ENCODE data around the gene CERS5.

CERS5 gene, protein sequence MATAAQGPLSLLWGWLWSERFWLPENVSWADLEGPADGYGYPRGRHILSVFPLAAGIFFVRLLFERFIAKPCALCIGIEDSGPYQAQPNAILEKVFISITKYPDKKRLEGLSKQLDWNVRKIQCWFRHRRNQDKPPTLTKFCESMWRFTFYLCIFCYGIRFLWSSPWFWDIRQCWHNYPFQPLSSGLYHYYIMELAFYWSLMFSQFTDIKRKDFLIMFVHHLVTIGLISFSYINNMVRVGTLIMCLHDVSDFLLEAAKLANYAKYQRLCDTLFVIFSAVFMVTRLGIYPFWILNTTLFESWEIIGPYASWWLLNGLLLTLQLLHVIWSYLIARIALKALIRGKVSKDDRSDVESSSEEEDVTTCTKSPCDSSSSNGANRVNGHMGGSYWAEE

DNA sequence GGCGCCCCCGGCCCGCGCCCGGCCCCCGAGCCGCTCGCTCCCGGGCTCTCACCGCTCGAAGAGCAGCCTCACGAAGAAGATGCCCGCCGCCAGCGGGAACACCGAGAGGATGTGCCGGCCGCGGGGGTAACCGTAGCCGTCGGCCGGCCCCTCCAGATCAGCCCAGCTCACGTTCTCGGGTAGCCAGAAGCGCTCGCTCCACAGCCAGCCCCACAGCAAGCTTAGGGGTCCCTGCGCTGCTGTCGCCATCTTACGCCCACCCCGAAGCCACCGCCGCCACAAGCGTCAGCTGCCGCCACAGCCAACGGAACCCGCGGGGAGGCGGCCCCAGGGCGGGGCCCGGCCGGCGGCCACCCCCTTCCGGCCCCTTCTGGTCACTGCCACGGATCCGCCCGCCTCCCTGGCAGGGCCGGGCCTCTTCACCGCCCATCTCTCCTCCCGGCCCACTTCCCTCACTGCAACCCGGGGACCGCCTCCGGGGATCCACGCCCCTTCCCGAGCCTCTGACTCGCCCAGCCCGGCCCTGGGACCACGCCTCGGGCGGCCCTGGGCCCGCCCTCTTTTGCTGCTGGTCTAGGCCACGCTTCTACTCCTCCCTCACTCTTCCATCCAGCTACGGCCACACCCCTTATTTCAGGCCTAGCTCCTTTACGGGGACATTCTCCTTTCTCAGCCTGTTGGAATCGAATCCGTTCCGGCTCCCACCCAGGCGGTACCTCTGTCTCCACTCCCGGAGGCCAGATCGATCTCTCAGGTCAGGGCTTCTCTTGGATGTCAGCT lies at the start of gene CERS5:
Gene CERS5 (minus strand): TSS at position 321 of the 780 bp plus-strand sequence. CDS start 72 bp downstream, at position 249.
- DNase-seq = peak; percentile 89

DNA sequence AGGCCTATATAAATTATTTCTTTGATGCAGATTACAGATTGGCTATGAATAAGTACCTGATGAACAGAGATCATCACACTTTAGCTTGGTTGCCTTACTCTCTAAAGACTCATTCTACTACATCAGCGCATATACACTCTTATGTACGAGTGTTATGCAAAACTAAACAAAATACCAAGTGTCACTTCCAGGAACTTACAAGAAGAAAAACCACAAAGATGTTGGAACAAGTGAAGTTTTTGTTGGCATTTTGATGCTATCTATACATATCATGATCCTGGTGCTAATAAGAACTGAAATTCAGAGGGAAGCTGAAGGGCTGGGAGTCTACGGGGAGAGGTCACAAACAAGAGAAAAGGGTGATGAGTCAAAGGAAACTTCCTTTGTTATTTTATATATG lies 47.9 kb upstream of the CERS5 start:
- no peak for DNase-seq

DNA sequence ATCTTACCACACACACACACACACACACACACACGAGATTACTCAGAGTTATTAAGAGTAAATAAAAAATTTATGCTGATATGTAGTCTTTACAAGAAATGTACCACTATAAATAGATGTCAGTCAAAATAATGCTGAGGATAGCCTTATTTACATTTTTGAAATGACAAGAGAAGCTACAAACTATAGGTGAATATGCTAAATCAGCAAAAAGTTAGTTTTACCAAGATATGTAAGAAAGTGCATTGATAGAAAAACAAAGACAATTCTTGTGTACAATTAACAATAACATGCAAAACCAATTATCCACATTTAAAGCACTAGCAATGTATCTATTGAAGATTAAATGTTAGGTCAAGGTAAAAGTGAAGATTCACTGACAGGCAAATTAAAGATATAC lies 46.8 kb upstream of the CERS5 start:
- no peak for DNase-seq

DNA sequence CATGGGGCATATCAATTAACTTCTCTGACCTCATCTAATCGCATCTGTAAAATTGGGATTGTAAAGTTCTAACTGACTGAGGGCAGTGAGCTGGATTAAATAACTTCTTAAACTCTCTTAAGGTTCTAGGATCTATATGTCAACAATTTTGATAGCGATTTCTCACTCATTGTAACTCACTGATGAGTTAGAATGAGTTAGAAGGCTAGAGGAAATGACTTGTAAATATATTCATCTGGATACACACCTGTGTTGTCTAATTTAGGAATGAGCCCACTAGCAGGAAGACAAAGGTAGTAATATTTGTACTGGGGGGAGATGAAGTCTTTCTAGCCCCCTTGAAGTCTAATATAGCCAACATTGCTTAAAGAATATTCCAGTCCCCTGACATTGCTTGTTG lies 46.3 kb upstream of the CERS5 start:
- DNase-seq = no peak

DNA sequence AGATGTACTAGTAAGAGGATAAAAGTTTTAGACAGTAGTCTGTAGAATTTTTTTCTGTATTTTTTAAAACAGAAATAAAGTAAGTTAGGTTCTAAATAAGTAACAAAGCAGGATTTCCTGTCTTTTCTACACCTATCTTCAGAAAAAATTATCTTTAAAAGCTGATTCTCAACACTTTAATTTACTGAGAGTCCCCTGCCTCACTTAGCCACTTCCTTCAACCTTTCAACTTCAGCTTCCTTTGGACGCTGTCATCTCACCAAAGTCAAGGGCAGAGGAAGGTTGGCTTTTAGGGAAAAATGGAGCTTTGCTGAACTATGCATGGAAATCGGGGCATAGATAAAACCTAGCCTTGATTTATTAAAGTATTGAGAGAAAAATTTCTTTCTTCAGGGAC lies 44.9 kb upstream of the CERS5 start:
- DNase-seq = no peak

DNA sequence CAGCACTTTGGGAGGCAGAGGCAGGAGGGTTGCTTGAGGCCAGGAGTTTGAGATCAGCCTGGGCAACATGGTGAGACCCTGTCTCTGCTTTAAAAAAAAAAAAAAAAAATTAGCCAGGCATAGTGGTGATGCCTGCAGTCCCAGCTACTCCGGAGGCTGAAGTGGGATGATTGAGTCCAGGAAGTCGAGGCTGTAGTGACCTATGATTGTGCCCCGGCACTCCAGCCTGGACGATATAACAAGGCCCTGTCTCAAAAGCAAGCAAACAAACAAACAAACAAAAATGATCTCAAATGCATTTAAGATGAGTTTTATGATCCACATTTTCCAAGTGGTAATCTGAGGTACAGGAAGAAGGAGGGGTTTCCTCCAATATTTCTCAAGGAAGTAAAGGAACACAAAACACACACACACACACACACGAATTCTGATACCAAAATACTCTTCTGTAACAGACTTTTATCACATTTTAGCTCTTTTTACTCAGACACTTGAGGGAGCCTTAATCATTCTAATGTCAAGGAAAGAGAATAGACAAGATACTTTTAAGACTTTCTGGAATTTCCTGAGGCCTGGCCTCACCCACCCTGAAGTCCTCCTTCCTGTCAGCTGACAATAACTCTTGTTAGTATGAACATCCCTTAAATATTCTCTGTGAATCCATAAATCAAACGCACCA lies 44.4 kb upstream of the CERS5 start:
- no peak for DNase-seq

DNA sequence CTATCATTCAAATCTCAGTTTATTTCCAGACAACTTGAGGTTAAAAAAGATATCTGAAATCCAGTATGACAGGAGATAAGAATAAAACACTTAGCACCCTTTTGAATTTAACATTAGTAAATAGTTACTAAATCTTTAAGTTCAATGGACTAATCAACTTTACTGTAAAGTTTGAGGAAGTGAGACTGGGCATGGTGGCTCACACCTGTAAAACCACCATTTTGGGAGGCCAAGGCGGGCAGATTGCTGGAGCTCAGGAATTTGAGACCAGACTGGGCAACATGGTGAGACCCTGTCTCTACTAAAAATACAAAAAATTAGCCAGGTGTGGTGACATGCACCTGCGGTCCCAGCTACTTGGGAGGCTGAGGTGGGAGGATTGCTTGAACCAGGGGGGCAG lies 40.3 kb upstream of the CERS5 start:
- DNase-seq = no peak

DNA sequence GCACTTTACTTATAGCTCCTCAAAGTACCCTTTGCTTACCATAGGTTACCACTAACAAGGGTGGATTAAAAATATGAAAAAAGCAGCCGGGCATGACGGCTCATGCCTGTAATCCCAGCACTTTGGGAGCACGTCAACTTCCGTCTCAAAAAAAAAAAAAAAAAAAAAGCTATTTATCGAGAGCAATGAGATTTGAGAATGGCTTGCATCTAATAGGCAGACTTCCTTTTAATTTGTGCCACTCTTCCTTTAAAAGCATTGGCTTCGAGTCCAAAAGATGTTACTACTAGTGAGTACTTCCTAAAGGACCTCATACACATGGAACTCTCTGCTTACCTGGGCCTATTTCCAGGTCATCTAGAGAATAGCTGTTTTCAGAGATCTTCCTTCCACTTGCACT lies 38.5 kb upstream of the CERS5 start:
- DNase-seq = no peak

DNA sequence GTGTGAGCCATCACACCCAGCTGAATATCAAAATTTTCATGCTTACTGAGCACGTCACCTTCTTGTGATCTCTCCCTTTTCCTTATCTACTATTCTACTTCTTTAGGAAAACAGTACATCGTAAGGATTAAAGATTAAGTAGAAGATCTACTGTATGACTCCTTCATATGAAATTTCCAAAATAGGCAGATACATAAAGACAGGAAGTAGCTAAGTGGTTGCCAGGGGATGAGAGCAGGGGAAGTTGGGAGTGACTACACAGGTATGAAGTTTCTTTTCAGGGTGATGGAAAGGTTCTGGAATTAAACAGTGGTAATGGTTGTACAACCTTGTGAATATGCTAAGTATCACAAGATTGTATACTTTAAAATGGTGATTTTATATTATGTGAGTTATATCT lies 36.5 kb upstream of the CERS5 start:
- no peak for DNase-seq

DNA sequence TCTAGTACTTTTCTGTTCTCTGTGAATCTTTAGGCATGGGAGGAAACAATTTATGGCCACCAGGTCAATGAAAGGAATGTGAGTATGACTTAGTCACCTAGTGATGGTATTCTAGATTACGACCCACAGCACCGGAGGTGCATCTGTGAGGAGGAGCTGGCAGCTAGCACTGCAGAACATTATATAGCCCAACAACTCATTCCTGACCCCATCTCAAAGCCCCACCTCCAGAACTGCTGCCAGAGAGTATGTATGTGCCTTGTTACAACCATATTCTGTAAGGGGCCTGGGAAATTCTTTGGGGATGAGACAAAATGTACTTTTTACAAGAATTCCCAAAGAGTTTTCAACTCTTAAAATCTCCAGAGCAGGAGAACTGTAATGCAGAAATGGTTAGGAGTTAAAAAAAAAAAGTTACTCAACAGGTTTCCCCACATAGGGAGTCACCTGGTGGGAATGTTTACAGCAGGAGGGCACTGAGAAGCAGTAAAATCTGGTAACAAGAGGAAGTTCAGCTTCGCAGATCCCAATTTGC lies 34.9 kb upstream of the CERS5 start:
- no peak for DNase-seq

DNA sequence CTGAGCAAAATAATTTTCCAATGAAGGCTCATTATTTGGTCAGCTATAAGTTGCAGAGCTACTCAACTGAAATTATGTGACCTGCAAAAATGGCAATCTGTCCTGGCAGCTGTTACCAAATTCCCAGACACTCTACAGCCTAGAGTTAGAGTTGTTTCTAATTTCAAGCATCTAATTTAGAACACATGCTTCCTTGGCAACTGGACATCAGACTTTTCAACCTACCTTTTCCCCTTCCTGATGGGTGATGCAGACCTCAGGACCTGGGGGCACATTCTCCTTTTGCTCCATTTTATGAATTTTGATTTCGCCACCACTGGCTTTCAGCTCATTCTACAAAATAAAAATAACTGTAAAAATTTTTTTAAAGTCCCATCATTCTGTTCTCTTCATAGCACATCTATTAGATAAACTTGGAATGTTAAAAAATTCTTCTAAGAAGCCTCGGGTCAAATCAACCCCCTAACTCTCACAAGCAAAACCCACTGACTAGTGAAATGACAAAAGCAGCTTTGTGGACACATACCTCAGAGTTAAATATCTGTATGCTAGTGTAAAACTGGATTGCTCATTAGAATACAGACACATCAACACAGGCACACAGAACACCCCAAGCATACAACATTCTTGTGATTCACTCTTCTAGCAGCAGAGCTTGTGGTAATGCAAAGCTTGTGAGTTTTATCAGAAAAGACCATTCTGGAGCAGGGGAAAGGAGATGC lies 33.5 kb upstream of the CERS5 start:
- DNase-seq = no peak

DNA sequence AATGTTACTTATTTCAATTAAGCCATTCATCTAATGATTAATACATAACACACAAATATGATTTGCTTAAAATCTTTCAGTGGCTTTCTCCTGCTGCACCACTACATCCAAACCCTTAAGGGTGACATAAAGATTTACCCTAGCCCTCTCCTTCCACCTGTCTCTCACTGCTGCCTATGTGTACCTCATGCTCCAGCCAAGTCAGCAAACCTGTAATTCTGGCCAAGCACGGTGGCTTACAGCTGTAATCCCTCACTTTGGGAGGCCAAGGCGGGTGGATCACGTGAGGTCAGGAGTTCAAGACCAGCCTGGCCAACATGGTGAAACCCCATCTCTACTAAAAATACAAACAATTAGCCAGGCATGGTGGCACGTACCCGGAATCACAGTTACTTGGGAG lies 31.7 kb upstream of the CERS5 start:
- no peak for DNase-seq

DNA sequence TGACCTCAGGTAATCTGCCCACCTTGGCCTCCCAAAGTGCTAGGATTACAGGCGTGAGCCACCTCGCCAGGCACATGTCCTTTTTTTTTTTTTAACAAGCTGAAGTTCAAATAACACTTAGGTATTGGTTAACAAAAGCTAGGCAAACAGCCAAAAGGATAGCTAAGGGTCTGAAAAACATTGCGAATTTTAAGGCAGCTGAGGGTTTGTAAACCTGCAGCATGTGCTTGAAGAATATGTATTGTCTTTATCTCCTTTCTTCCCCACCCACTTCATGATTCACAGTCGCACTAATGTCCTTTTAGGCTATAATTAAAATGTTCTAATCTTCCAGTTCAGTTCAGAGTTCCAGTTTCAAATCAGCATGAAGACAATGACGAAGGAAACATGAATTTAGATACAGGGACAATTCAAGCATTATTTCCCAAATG lies 30.1 kb upstream of the CERS5 start:
- peak; percentile 22 for DNase-seq

DNA sequence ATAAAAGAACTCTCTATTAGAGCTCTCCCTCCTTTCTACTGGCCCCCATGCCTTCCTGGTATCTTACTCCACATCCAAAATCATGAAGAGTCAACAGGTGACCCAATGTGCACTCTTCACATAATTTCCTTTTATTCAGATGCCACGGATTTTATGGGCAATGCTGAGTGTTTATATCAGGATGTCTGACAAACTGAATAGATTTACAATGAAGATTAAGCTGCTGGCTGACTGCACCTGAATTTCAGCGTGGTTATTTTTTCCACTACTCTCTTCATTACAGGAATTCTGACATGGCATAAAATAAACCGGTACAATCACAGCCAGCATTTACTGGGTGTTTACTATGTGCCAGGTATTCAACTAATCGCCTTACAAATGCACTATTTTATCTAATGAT lies 29.4 kb upstream of the CERS5 start:
- DNase-seq = no peak

DNA sequence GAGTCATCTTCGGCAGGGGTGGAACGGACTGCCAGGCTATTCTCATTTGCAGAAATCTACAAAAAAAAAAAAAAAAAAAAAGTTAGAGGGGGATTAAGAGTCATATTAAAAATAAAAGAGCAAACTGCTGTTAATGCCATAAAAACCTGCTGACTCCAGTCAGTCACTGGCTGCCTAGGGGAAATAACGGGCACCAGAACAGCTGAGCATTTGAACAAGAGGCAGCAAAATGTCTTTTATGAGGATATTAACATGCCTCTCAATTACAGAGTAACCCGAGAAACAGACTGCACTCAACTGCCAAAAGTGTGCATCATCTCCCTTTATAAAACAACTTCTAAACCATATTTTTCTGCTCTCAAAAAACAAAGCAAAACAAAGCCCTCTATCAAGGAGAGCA lies 28.7 kb upstream of the CERS5 start:
- DNase-seq = peak; percentile 24

DNA sequence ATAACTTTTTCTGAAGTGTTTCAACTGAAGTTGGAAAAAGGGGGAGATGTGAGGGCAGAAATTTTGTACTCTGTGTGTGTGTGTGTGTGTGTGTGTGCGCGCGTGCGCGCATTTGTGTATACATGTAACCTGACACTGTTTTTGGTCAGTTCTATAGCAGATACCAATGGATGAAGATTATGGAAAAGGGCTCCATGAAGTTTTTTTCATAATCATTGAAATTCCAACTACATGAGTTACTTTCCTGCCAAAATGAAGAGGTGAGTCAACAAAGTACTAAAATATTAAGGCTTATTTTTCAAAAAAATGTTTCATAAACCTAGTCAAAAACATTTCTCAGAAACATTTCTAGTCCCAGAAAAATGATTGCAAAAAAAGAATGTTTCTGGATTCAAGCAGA lies 25.7 kb upstream of the CERS5 start:
- DNase-seq = no peak

DNA sequence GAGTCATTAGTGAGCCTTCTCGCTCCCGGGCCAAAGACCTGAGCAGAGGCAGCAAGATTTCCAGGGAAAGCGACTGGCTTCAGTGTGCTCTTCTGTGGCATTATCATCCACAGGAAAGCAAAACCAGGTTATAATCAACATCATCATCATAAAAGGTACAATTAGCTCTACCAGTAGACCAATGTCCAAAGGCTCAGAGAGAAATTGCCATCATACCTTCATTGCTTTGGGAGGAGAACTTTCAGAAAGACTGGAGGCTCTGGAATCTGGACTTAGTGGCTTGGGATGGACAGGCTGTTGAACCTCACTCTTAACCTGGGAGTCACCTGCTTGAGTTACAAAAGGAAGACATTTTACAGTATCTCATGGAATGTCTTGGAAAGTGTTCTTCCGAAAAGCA lies 25.1 kb upstream of the CERS5 start:
- DNase-seq = no peak

DNA sequence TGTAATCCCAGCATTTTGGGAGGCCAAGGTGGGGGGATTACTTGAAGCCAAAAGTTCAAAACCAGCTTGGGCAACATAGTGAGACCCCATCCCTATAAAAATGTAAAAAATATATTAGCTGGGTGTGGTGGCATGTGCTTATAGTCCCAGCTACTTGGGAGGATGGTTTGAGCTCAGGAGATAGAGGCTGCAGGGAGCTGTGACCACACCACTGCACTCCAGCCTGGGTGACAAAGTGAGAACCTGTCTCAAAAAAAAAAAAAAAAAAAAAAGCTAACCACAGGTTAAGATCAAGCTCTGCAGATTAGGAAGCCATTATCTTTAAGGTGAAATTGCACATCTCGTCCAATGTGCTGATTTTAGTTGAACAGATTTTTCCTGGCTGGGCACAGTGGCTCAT lies 23.7 kb upstream of the CERS5 start:
- no peak for DNase-seq

DNA sequence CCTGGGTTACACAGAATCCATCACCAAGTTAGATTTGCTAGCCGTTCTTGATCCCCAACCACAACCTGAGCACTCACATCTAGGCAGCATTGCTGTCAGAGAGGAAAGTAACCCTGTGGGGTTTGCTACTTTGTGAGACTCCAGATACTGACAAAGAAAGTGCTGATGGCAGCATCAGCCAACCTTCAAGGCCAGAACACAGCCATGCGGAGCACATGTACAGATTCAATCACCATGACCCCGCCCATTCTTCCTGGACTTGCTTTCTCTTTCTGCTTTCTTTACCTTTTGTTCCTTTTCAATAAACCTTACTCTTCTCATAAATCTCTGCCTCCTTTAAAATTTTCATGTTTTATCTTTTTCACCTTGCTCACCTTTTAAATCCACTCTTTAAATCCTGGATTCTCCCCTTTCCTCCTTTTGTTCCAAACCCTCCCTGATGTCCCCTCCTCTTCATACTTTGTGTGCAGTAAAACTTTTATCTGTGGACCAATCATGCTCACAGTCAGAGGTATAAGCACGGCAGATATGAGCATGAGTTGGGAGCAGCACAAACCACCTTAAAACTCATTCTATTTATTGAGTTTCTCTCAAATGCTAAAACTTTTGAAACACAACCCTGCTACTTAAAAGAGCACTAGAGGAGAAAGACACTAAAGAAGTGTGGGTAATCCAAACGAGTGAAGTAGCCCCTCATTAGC lies 21.9 kb upstream of the CERS5 start:
- no peak for DNase-seq

DNA sequence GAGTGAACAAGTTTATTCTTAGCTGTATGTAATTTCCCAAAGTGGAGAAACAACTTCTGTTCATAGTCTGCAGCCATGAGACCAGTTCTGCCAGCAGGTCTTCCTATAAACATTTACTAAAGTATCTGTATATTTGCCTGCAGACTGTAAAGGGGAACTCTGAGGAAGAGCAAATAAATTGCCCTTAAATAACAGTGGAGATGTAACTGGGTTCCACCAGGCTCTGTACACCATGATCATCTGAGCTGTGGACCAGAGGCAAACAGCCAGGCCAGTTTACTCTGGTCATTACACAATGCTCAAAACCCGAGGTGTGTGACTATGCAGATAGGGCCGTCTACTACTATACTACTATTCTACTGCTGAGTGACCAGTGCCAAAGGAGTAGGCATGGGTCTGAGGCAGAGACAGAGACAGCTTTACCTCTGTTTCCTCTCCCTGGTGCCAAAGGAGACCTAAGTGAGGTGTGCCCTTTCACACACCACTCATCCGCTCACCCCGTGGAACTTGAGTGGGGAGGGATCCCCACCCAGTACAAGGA lies 21.1 kb upstream of the CERS5 start:
- DNase-seq = no peak

DNA sequence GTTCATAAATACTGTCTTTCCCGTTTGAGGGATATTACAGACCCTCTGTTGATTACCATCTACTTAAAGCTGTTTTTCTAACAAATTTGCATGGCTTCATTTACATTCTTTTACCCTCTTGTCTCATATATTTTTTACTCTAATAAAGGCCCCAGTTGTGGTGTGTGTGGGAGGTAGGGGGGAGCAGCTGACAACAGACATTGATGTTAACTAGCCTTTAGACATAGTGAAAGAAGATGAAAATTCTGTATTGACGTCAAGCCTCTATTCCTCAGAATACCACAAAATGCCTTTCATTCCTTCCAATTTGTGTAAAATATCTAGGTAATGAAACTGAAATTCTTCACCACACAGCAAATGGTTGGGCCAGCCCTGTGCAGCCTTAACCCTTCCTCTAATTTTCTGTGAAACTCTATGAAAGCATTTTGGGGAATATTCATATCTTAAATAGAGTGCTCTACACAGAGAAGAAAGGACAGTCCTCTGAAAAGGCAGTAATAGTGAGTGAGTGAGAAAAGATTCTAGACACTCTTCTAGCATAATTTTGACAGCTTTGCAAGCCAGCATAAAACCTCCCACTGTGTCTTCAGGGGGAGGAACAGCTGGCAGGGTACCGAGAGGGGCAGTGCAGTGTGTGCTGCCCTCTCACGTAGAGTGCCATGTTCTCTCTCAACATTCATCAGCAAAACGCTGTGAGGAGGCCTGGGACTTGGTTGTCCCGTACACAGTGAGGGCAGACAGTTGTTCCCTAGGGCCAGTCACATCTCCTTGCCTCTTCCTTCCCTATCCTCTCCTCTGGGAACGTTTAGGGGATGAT lies 20.1 kb upstream of the CERS5 start:
- no peak for DNase-seq
